Measurements from ENCODE around the gene LEPR.

- TF ChIP-seq CBFB (CRISPR knock-in tag; IDR thresholded peaks at IDR 0.05; ENCODE audit: low read depth) (no peak), TEAD1 (CRISPR knock-in tag; IDR thresholded peaks at IDR 0.05) (no peak), ZNF138 (CRISPR knock-in tag; conservative IDR thresholded peaks at IDR 0.05) (no peak), ZNF281 (CRISPR knock-in tag; IDR thresholded peaks at IDR 0.05) (no peak), CREM (CRISPR knock-in tag; IDR thresholded peaks at IDR 0.05) (no peak), ATF2 (CRISPR knock-in tag; IDR thresholded peaks at IDR 0.05; ENCODE audit: borderline replicate concordance, low read depth) (no peak), CTCF (IDR thresholded peaks at IDR 0.05) (no peak), IRF2 (CRISPR knock-in tag; IDR thresholded peaks at IDR 0.05; ENCODE audit: borderline replicate concordance, low read depth) (no peak), USF1 (CRISPR knock-in tag; IDR thresholded peaks at IDR 0.05) (no peak), GABPB1 (CRISPR knock-in tag; IDR thresholded peaks at IDR 0.05) (no peak)
Observed at GRCh38 chr1:65449214-65449823, 28.9 kb downstream of the LEPR start.

Data from WTC11 (cell line).